Skin of body (tissue), 2 donors: ENCODE results near the gene SUPT3H. TPM values are rescaled to one million over a fixed set of nuclear protein-coding genes. Genes with fewer than 3 reads are reported as not detected.

ENCODE experiments used
- DNase-seq: peaks from one replicate; lab custom pipeline; 2025; lab: John Stamatoyannopoulos, UW
- total RNA-seq: library from RNA; depleted of rRNA; stranded (reverse); fragments of >200 nt; gene quantifications from one replicate; pipeline ENCODE4 v1.2.3, GENCODE V29; 2014

SUPT3H gene
- total RNA-seq, 1 donor from 2014 or later = 6.9 TPM

DNA sequence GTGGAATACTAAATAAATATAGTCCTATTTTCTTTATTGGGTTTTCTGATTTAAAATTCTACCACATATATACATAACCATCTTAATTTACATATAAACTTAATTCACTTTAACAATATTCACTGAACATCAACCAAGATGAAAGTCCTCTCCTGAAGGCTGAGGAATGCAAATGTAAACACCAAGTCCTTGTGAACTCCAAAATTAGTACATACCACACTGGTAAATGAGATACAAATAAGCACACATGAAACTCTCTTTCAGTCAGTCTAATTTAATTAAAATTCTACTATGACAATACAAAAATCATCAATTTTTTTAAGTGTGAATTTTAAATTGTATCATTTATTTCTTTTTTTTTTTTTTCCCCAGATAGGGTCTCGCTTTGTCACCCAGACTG lies 254.7 kb downstream of the SUPT3H start:
- no peak for DNase-seq

GRCh38 chr6:45118754-45119153 lies 259.0 kb downstream of the SUPT3H start:
- DNase-seq = no peak

GRCh38 chr6:45116714-45117410 lies 260.9 kb downstream of the SUPT3H start:
- no peak for DNase-seq

- no peak for DNase-seq
Observed at GRCh38 chr6:45115696-45116095, 262.0 kb downstream of the SUPT3H start.

DNA sequence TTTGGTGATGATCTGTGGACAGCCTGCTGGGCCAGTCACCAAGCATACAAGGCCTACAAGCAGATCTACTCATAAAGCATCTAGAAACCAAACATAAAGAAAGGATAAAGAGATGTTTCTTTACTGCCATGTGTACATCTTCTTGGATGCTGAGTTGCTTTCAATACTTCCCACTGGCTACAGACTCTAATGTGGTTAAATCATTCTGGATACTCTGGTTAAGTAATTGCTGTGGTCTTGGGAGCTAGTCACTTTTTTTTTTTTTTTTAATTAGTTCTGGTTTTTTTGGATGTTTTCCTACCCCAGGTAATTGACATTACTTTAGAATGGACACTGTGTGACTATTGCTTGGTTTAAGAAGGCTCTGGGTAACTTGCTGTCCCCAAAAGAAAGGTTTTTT lies 265.0 kb downstream of the SUPT3H start:
- no peak for DNase-seq

GRCh38 chr6:45109551-45109950 lies 268.2 kb downstream of the SUPT3H start:
- no peak for DNase-seq

DNA sequence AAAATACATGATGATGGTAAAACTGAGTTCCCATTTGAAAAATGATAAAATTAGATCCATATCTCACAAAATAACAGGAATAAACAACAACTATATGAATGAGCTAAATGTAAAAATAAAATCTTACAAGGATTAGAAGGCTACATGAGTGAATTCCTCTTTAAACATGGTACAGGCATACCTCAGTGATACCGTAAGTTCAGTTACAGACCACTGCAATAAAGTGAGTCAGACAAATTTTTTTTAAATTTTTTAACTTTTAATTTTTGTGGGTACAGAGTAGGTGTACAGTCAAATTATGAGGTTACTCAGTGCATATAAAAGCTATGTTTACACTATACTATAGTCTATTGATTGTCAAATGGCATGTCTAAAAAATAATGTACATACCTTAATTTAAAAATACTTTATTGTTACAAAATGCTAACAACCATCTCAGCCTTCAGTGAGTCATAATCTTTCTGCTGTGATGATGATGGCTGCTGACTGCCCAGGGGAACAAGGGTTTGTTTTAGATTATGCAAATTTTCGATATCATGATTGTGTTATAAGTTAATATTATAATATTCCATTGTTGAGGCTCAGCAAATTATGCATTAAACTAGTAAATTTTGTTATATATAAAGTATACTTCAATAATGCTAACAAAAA lies 272.4 kb downstream of the SUPT3H start:
- no peak for DNase-seq

DNA sequence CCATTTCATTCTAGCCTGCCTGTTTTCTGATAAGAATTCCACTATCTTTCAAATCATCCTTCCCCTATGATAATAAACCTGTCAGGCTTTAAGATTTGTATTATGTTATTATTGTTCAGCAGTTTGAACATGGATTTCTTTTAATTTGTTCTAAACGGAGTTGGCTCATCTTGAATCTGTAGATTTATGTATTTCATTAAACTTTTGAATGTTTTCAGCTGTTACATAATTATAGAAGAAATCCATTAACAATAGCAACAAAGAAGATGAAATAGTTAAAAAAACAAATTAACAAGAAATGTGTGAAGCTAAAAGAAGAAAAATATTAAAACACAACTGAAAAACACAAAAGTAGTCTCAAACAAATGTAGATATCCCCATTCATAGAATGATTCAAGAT lies 273.3 kb downstream of the SUPT3H start:
- DNase-seq = no peak

- DNase-seq = no peak
Observed at GRCh38 chr6:45098256-45098655, 279.5 kb downstream of the SUPT3H start.

GRCh38 chr6:45094831-45095230 lies 282.9 kb downstream of the SUPT3H start:
- DNase-seq = no peak

GRCh38 chr6:45092135-45092534 lies 285.6 kb downstream of the SUPT3H start:
- DNase-seq = no peak

DNA sequence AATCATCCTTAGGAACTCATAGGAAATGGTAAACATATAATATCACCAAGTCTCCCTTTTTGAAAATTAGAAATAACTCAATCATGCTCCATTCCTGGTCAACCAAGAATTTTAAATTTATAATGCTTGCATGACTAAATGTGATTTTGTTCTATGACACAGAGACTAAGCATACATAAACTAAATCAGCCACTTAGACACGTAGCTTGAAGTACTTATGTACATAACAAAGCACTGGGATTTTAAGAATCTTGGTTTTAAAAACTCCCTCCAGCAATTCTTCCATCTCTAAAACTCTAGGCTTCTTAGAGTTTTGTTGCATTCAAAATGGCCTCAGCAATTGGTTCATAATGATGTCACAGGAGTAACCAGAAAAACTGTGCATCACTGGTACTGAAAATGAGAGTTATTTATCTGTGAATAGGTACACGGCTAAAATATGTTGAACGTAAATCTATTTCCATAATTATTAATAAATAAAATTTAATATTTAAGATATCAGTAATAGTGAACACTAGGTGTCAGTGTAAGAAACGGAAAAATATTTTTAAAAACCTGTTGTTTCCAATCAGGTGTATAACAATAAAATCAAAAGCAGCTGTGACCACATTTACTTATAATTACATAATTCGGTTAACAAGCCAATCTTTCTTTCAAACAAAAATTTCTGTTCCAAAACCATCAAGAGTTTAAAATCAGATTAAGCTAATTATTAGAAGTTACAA lies 291.2 kb downstream of the SUPT3H start:
- DNase-seq = no peak

- DNase-seq = no peak
Observed at GRCh38 chr6:45084257-45084656, 293.5 kb downstream of the SUPT3H start.

GRCh38 chr6:45082091-45082490 lies 295.6 kb downstream of the SUPT3H start:
- no peak for DNase-seq

- no peak for DNase-seq
Observed at GRCh38 chr6:45081634-45082033, 296.1 kb downstream of the SUPT3H start.

- DNase-seq = no peak
Observed at GRCh38 chr6:45078432-45078831, 299.3 kb downstream of the SUPT3H start.

GRCh38 chr6:45076217-45076930 lies 301.4 kb downstream of the SUPT3H start:
- no peak for DNase-seq

GRCh38 chr6:45075246-45075645 lies 302.5 kb downstream of the SUPT3H start:
- DNase-seq = no peak

DNA sequence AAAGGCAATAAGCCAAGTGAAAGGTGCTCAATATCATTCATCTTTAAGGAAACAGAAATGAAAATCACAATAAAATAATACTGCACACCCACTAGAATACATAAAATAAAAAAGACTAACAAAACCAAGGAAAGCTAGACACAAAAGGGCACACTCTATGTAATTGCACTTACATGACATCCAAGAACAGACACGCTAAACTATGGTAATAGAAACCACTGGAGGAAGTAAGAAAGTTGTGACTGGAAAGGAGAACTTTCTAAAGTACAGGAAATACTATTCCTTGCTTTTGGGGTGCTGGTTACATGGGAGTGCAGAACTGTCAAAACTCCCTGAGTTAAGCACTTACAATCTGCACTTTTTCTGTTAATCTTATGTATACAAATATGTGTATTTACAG lies 303.3 kb downstream of the SUPT3H start:
- no peak for DNase-seq

- DNase-seq = no peak
Observed at GRCh38 chr6:45073771-45074170, 304.0 kb downstream of the SUPT3H start.

GRCh38 chr6:45072673-45073072 lies 305.1 kb downstream of the SUPT3H start:
- no peak for DNase-seq

DNA sequence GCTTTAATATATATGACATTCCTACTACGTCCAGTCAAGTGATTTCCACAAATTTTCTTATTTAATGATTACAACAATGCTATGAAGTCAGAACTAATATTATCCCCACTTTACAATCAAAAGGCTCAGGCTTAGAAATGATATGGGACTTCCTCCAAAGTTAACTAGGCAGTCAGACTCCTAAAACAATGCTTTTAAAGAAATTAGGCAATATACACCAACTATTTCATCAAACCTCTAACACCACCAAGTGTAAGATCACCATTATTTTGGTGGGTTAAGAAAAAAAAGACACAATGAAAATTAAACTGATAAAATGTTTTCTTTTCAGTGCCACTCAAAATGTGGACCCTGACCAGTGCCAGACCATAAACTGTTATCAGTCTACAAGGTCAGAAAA lies 305.7 kb downstream of the SUPT3H start:
- DNase-seq = no peak
